ENCODE measurements around the gene LCOR. TPM values are rescaled to one million over a fixed set of nuclear protein-coding genes. Genes with fewer than 3 reads are reported as not detected.

LCOR gene
- total RNA-seq, 2 experiments from 2014 or later = 27.8 to 34.0 TPM

- Mint-ChIP-seq H3K9me3 (ENCODE audit: low read depth) (no peaks in the 10 kb centered on the region), H3K4me1 (no peaks in the 10 kb centered on the region), H3K27me3 (no peaks in the 10 kb centered on the region), H3K36me3 (no peaks in the 10 kb centered on the region), H3K27ac (no peak overlapping the region), H3K4me3 (no peak overlapping the region)
- peak; percentile 27 for DNase-seq
- CTCF ChIA-PET = interaction anchor here (1.1 kb wide), 1 partner anchor 17 kb away, joined by 3 read pairs; no protein-coding TSS in a partner anchor
- ATAC-seq = peak; percentile 20
Measured at GRCh38 chr10:96999337-96999736, 167.2 kb downstream of the LCOR start.

GRCh38 chr10:96999987-97000386 lies 167.9 kb downstream of the LCOR start:
- no peak overlapping the region for H3K27ac Mint-ChIP-seq
- H3K27me3 Mint-ChIP-seq = no peaks in the 10 kb centered on the region
- CTCF ChIA-PET = no interaction called here
- ATAC-seq = no peak
- H3K36me3 Mint-ChIP-seq = no peaks in the 10 kb centered on the region
- DNase-seq = peak; percentile 33
- no peak overlapping the region for H3K4me3 Mint-ChIP-seq
- H3K9me3 Mint-ChIP-seq (ENCODE audit: low read depth) = no peaks in the 10 kb centered on the region
- H3K4me1 Mint-ChIP-seq = no peaks in the 10 kb centered on the region

- ATAC-seq (no peak), DNase-seq (peak; percentile 31)
- peaks cover 2% of the 10 kb centered on the region for H3K9me3 Mint-ChIP-seq (ENCODE audit: low read depth)
- H3K27me3 Mint-ChIP-seq = no peaks in the 10 kb centered on the region
- CTCF ChIA-PET = no interaction called here
- H3K4me1 Mint-ChIP-seq = no peaks in the 10 kb centered on the region
- peaks cover 2% of the 10 kb centered on the region for H3K36me3 Mint-ChIP-seq
- no peak overlapping the region for H3K27ac Mint-ChIP-seq
- H3K4me3 Mint-ChIP-seq = no peak overlapping the region
Measured at GRCh38 chr10:97000487-97001182, 168.5 kb downstream of the LCOR start.

- DNase-seq = peak; percentile 28
- peaks cover 3% of the 10 kb centered on the region for H3K9me3 Mint-ChIP-seq (ENCODE audit: low read depth)
- H3K27me3 Mint-ChIP-seq = no peaks in the 10 kb centered on the region
- H3K4me3 Mint-ChIP-seq = no peak overlapping the region
- H3K27ac Mint-ChIP-seq = no peak overlapping the region
- CTCF ChIA-PET = no interaction called here
- ATAC-seq = no peak
- no peaks in the 10 kb centered on the region for H3K4me1 Mint-ChIP-seq
- peaks cover 3% of the 10 kb centered on the region for H3K36me3 Mint-ChIP-seq
Measured at GRCh38 chr10:97001183-97001991, 169.3 kb downstream of the LCOR start.

GRCh38 chr10:97002670-97003069 lies 170.6 kb downstream of the LCOR start:
- DNase-seq (peak; percentile 37), ATAC-seq (no peak)
- Mint-ChIP-seq H3K4me3 (no peak overlapping the region), H3K36me3 (peaks cover 7% of the 10 kb centered on the region), H3K27ac (no peak overlapping the region), H3K9me3 (ENCODE audit: low read depth) (peaks cover 13% of the 10 kb centered on the region), H3K4me1 (no peaks in the 10 kb centered on the region), H3K27me3 (no peaks in the 10 kb centered on the region)
- CTCF ChIA-PET = interaction anchor here (1.3 kb wide), 1 partner anchor 35 kb away, joined by 4 read pairs; no protein-coding TSS in a partner anchor

GRCh38 chr10:97003151-97003803 lies 171.2 kb downstream of the LCOR start:
- ATAC-seq = no peak
- CTCF ChIA-PET = interaction anchor here (1.3 kb wide), 1 partner anchor 34 kb away, joined by 4 read pairs; no protein-coding TSS in a partner anchor

GRCh38 chr10:97003804-97004201 lies 171.7 kb downstream of the LCOR start:
- Mint-ChIP-seq H3K4me3 (no peak overlapping the region), H3K36me3 (peaks cover 9% of the 10 kb centered on the region), H3K4me1 (no peaks in the 10 kb centered on the region), H3K9me3 (ENCODE audit: low read depth) (peaks cover 14% of the 10 kb centered on the region), H3K27ac (no peak overlapping the region), H3K27me3 (no peaks in the 10 kb centered on the region)
- CTCF ChIA-PET = interaction anchor here (1.3 kb wide), 1 partner anchor 34 kb away, joined by 4 read pairs; no protein-coding TSS in a partner anchor
- ATAC-seq = no peak
- DNase-seq = no peak

More at GRCh38 chr10:97003151-97003803, 171.2 kb downstream of the LCOR start:
- Mint-ChIP-seq H3K4me3 (no peak overlapping the region), H3K27me3 (no peaks in the 10 kb centered on the region), H3K9me3 (ENCODE audit: low read depth) (peaks cover 14% of the 10 kb centered on the region), H3K27ac (no peak overlapping the region), H3K4me1 (no peaks in the 10 kb centered on the region), H3K36me3 (peaks cover 9% of the 10 kb centered on the region)
- peak; percentile 28 for DNase-seq

- CTCF ChIA-PET = interaction anchor here (0.9 kb wide), 1 partner anchor 68 kb away, joined by 3 read pairs; no protein-coding TSS in a partner anchor
- Mint-ChIP-seq H3K4me1 (no peaks in the 10 kb centered on the region), H3K4me3 (no peak overlapping the region), H3K9me3 (ENCODE audit: low read depth) (peaks cover 14% of the 10 kb centered on the region), H3K36me3 (peaks cover 9% of the 10 kb centered on the region), H3K27me3 (no peaks in the 10 kb centered on the region), H3K27ac (no peak overlapping the region)
- ATAC-seq (no peak), DNase-seq (peak; percentile 25)
Measured at GRCh38 chr10:97004591-97004990, 172.5 kb downstream of the LCOR start.

GRCh38 chr10:97005349-97005748 lies 173.3 kb downstream of the LCOR start:
- CTCF ChIA-PET = interaction anchor here (1.3 kb wide), 1 partner anchor 32 kb away, joined by 6 read pairs; no protein-coding TSS in a partner anchor
- Mint-ChIP-seq H3K4me3 (no peak overlapping the region), H3K27me3 (no peaks in the 10 kb centered on the region), H3K27ac (no peak overlapping the region), H3K4me1 (no peaks in the 10 kb centered on the region), H3K9me3 (ENCODE audit: low read depth) (peaks cover 14% of the 10 kb centered on the region), H3K36me3 (peaks cover 9% of the 10 kb centered on the region)
- DNase-seq (no peak), ATAC-seq (no peak)

- Mint-ChIP-seq H3K27ac (no peak overlapping the region), H3K4me1 (no peaks in the 10 kb centered on the region), H3K27me3 (no peaks in the 10 kb centered on the region), H3K4me3 (no peak overlapping the region), H3K9me3 (ENCODE audit: low read depth) (peaks cover 14% of the 10 kb centered on the region), H3K36me3 (peaks cover 9% of the 10 kb centered on the region)
- CTCF ChIA-PET = interaction anchor here (0.6 to 1.3 kb wide), 2 partner anchors 31 to 405 kb away, joined by 3 to 6 read pairs; no protein-coding TSS in a partner anchor
- DNase-seq = peak; percentile 29
- no peak for ATAC-seq
Measured at GRCh38 chr10:97006364-97006763, 174.3 kb downstream of the LCOR start.

- peaks cover 9% of the 10 kb centered on the region for H3K36me3 Mint-ChIP-seq
- no peak for ATAC-seq
- CTCF ChIA-PET = interaction anchor here (0.9 kb wide), 1 partner anchor 18 kb away, joined by 3 read pairs; no protein-coding TSS in a partner anchor
- peaks cover 14% of the 10 kb centered on the region for H3K9me3 Mint-ChIP-seq (ENCODE audit: low read depth)
- H3K27ac Mint-ChIP-seq = no peak overlapping the region
- no peaks in the 10 kb centered on the region for H3K27me3 Mint-ChIP-seq
- H3K4me1 Mint-ChIP-seq = no peaks in the 10 kb centered on the region
- H3K4me3 Mint-ChIP-seq = no peak overlapping the region
- no peak for DNase-seq
Measured at GRCh38 chr10:97007417-97007816, 175.3 kb downstream of the LCOR start.

GRCh38 chr10:97010695-97011206 lies 178.7 kb downstream of the LCOR start:
- CTCF ChIA-PET = interaction anchor here (1.5 kb wide), 1 partner anchor 15 kb away, joined by 5 read pairs; no protein-coding TSS in a partner anchor
- no peak overlapping the region for H3K4me3 Mint-ChIP-seq
- no peak overlapping the region for H3K27ac Mint-ChIP-seq
- H3K36me3 Mint-ChIP-seq = peaks cover 6% of the 10 kb centered on the region
- ATAC-seq (no peak), DNase-seq (peak; percentile 33)
- peaks cover 7% of the 10 kb centered on the region for H3K4me1 Mint-ChIP-seq
- peaks cover 12% of the 10 kb centered on the region for H3K9me3 Mint-ChIP-seq (ENCODE audit: low read depth)
- peaks cover 2% of the 10 kb centered on the region for H3K27me3 Mint-ChIP-seq

GRCh38 chr10:97011397-97011796 lies 179.3 kb downstream of the LCOR start:
- peaks cover 6% of the 10 kb centered on the region for H3K36me3 Mint-ChIP-seq
- DNase-seq (no peak), ATAC-seq (no peak)
- CTCF ChIA-PET = no interaction called here
- no peak overlapping the region for H3K4me3 Mint-ChIP-seq
- H3K9me3 Mint-ChIP-seq (ENCODE audit: low read depth) = peaks cover 12% of the 10 kb centered on the region
- no peak overlapping the region for H3K27ac Mint-ChIP-seq
- peaks cover 2% of the 10 kb centered on the region for H3K27me3 Mint-ChIP-seq
- peaks cover 10% of the 10 kb centered on the region for H3K4me1 Mint-ChIP-seq

All from activated CD8-positive, alpha-beta memory T cell treated with anti-CD3 and anti-CD28 coated beads, Interleukin-2, amount 10 ng/mL, durations not matched to agents 7 days and 5 days (primary cell).